HepG2 (cell line): ENCODE results near the gene MAP2K6. TPM values are rescaled to one million over a fixed set of nuclear protein-coding genes. Genes with fewer than 3 reads are reported as not detected.

Experiments used
- ATAC-seq: fragments of 200-7000 bp; cut with Tn5 transposase; 3 replicates; pipeline ENCODE4 v1.9.1; 2020; ENCODE audit warnings: mild to moderate bottlenecking, moderate library complexity
- BruUV-seq: library from RNA; stranded (reverse); fragments of 400-500 nt; replicated peaks from 2 replicates; lab custom pipeline; 2021; lab: Mats Ljungman, UMichigan
- CTCF ChIA-PET: fragments of 300-600 bp; formaldehyde crosslinking; extraction: SDS; loops from one replicate; lab custom pipeline; 2021; ENCODE audit warnings: low total read pairs, inconsistent platforms, low intra/inter-chr PET ratio; lab: Yijun Ruan, JAX
- POLR2A ChIA-PET: fragments of 350-600 bp; sonication (Branson Sonifier 250); formaldehyde crosslinking; loops from one replicate; lab custom pipeline; 2020; ENCODE audit warnings: antibody characterized with exemption, inconsistent platforms; lab: Yijun Ruan, JAX
- DNase-seq: peaks from one replicate; pipeline ENCODE4 v3.0.0-alpha.2; 2015; ENCODE audit warnings: low spot score
- FAIRE-seq: peaks from 3 replicates; lab custom pipeline; 2011; peaks lifted over from hg19 to GRCh38; lab: Jason Lieb, UNC
- H2AFZ ChIP-seq: one replicate; pipeline ENCODE4 v1.6.1; 2011; ENCODE audit warnings: low read length, inconsistent platforms
- H3K27ac ChIP-seq: fragments of 300-600 bp; 3 replicates; pipeline ENCODE4 v1.8.0; 2011; ENCODE audit warnings: mixed run types, mild to moderate bottlenecking, mixed read lengths, low read length, inconsistent platforms; ENCODE audit not compliant: insufficient read depth; ENCODE audit errors: extremely low read length
- H3K27me3 ChIP-seq, 2 experiments: fragments of 200-600 bp in 1 of 2; 2 replicates in 1 of 2; 3 replicates in 1 of 2; pipeline versions ENCODE4 v1.6.0 to v1.8.0; 2011; ENCODE audit warnings: low read length in 2 of 2, mild to moderate bottlenecking in 2 of 2, moderate library complexity in 2 of 2, inconsistent platforms in 1 of 2; ENCODE audit not compliant: insufficient read depth in 2 of 2, control insufficient read depth in 1 of 2
- H3K36me3 ChIP-seq, 2 experiments: fragments of 200-600 bp in 1 of 2; replicated peaks in 1 of 2; 2 replicates in 1 of 2; 3 replicates in 1 of 2; pipeline versions ENCODE4 v1.5.1 to v1.8.0; 2011; ENCODE audit warnings: low read length in 2 of 2, inconsistent platforms in 1 of 2; ENCODE audit not compliant: insufficient read depth in 2 of 2, control insufficient read depth in 1 of 2
- H3K4me1 ChIP-seq: 2 replicates; pipeline ENCODE4 v1.5.1; 2012; ENCODE audit warnings: low read length, inconsistent platforms; ENCODE audit not compliant: insufficient read depth
- H3K4me2 ChIP-seq: 2 replicates; pipeline ENCODE4 v1.6.0; 2011; ENCODE audit warnings: low read depth, low read length, inconsistent platforms
- H3K4me3 ChIP-seq, 3 experiments: fragments of 200-600 bp in 1 of 3; sonication (generic), shearing (Covaris generic) in 1 of 3; replicated peaks in 1 of 3; 2 replicates each; pipeline ENCODE4 v1.5.1; 2011 to 2016; ENCODE audit warnings: low read length in 3 of 3, inconsistent platforms in 2 of 3, low read depth in 2 of 3, mild to moderate bottlenecking in 2 of 3, control low read depth in 1 of 3, mixed read lengths in 1 of 3; ENCODE audit not compliant: insufficient read depth in 1 of 3
- H3K79me2 ChIP-seq: one replicate; pipeline ENCODE4 v1.6.1; 2011; ENCODE audit warnings: low read length, inconsistent platforms; ENCODE audit not compliant: insufficient read depth
- H3K9ac ChIP-seq: 2 replicates; pipeline ENCODE4 v1.6.0; 2011; ENCODE audit warnings: mild to moderate bottlenecking, low read depth, low read length, inconsistent platforms; ENCODE audit not compliant: insufficient read depth
- H3K9me3 ChIP-seq: 2 replicates; pipeline ENCODE4 v1.5.1; 2012; ENCODE audit warnings: mild to moderate bottlenecking, low read length
- H4K20me1 ChIP-seq: 2 replicates; pipeline ENCODE4 v1.6.0; 2011; ENCODE audit warnings: inconsistent platforms, mild to moderate bottlenecking, low read length, moderate library complexity; ENCODE audit not compliant: insufficient read depth
- FOXK2 ChIP-seq: fragments of 450-650 bp; IDR thresholded peaks from 2 replicates; pipeline ENCODE4 v1.6.1; 2016
- JUND ChIP-seq: sonication (generic); formaldehyde crosslinking; IDR thresholded peaks from 2 replicates; pipeline ENCODE4 v1.8.0; 2022; ENCODE audit warnings: mild to moderate bottlenecking, missing genetic modification reagents
- MIER3 ChIP-seq: IDR thresholded peaks from 2 replicates; pipeline ENCODE4 v1.6.1; 2016; ENCODE audit warnings: missing compliant biosample characterization, borderline replicate concordance
- NCOA2 ChIP-seq: sonication (generic); formaldehyde crosslinking; IDR thresholded peaks from 2 replicates; pipeline ENCODE4 v1.8.0; 2022; ENCODE audit warnings: inconsistent platforms
- WIZ ChIP-seq: sonication (generic); formaldehyde crosslinking; IDR thresholded peaks from 2 replicates; pipeline ENCODE4 v1.5.1; 2020; ENCODE audit warnings: mild to moderate bottlenecking, missing genetic modification reagents
- ZNF274 ChIP-seq: sonication (generic); formaldehyde crosslinking; IDR thresholded peaks from 2 replicates; pipeline ENCODE4 v1.5.1; 2020; ENCODE audit warnings: mild to moderate bottlenecking, missing genetic modification reagents
- ZNF296 ChIP-seq: sonication (generic); formaldehyde crosslinking; conservative IDR thresholded peaks from 2 replicates; pipeline ENCODE4 v1.5.0; 2020; ENCODE audit warnings: mild to moderate bottlenecking, missing genetic modification reagents
- ZZZ3 ChIP-seq: sonication (generic); formaldehyde crosslinking; IDR thresholded peaks from 2 replicates; pipeline ENCODE4 v1.4.0; 2020; ENCODE audit warnings: missing genetic modification reagents, mild to moderate bottlenecking, borderline replicate concordance
- WGBS: methylation state at CpG from one replicate; pipeline ENCODE4 v1.1.6; 2017; ENCODE audit warnings: low lambda C conversion rate; 5-methylcytosine and 5-hydroxymethylcytosine counted together
- in situ Hi-C: cut with HindIII; loops from 2 replicates; pipeline ENCODE4 v1.10.0; 2017; ENCODE audit warnings: low pct_unique_long_range_greater_than_20kb; ENCODE audit not compliant: extremely low pct_ligation_motif_present
- intact Hi-C: fragments of 100-400 bp; cut with micrococcal nuclease; formaldehyde crosslinking; loops from one replicate; pipeline ENCODE4 v1.10.0; 2022; ENCODE audit not compliant: unreplicated experiment
- polyA plus RNA-seq, 8 experiments: library from polyadenylated mRNA; depleted of rRNA in 3 of 8; stranded (reverse) in 7 of 8; unstranded in 1 of 8; fragments of >200 nt; fragmentation: Illumina TruSeq in 4 of 8; extraction: Trizol in 4 of 8; gene quantifications; 2 replicates each; pipeline versions ENCODE4 v1.2.1 to v1.2.3, GENCODE V29; 2011 to 2016; ENCODE audit warnings: low read depth in 4 of 8, missing spikeins in 1 of 8, mixed read lengths in 1 of 8; ENCODE audit not compliant: insufficient read depth in 1 of 8
- total RNA-seq, 5 experiments: library from RNA; depleted of rRNA; stranded (reverse); fragments of >200 nt; fragmentation: Illumina TruSeq; extraction: Trizol; gene quantifications; 2 replicates each; pipeline ENCODE4 v1.2.3, GENCODE V29; 2016; ENCODE audit warnings: low read depth in 1 of 5
- TF ChIP-seq, protein P1 (sequence below), 2 experiments: sonication (generic) in 1 of 2; formaldehyde crosslinking in 1 of 2; IDR thresholded peaks; 2 replicates each; pipeline versions ENCODE4 v1.5.1 to v1.6.1; 2011 to 2020; ENCODE audit warnings: borderline replicate concordance in 1 of 2, low read depth in 1 of 2, low read length in 1 of 2, mild to moderate bottlenecking in 1 of 2, missing genetic modification reagents in 1 of 2, moderate library complexity in 1 of 2
- TF ChIP-seq, protein P2 (sequence below): sonication (generic); formaldehyde crosslinking; IDR thresholded peaks from 2 replicates; pipeline ENCODE4 v1.4.0; 2020; ENCODE audit warnings: low read depth, mild to moderate bottlenecking, missing genetic modification reagents
- TF ChIP-seq, protein P3 (sequence below): IDR thresholded peaks from 2 replicates; pipeline ENCODE4 v1.6.1; 2012; ENCODE audit warnings: inconsistent platforms

Gene MAP2K6
- total and polyA plus RNA-seq, 2 of the 13 experiments (the other 11 are each of a cell fraction or from before 2014, with no cell fraction given): 5.1 to 33.6 TPM

DNA sequence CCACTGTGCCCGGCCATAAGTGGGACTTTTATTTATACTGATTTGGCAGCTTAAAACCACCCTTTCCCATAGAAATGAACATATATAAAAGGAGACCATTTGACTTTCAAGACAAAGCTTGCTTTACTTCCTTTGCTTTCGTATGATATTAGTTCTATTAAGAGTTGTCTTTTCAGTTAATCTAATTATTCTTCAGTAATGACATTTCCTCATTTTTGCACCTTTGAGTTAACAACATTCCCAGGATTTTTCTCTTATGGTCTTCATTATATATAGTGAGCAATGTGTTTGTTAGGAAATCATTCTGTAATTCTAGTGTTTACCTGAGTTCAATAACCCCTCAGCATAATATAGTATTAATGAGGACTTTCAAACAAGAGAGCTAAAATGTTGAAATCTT, 173.8 kb downstream of the MAP2K6 start:
- H4K20me1 ChIP-seq: no peaks in the 10 kb centered on the region
- intact Hi-C loops: no loop called here
- no peak for FAIRE-seq
- in situ Hi-C loops: no loop called here
- peaks cover 0 to 6% of the 10 kb centered on the region in 2 experiments; a peak in 1 of 5 replicates for H3K27me3 ChIP-seq
- CTCF ChIA-PET: no interaction called here
- H3K27ac ChIP-seq: no peak overlapping the region
- H2AFZ ChIP-seq: no peak overlapping the region
- DNase-seq: no peak
- H3K9ac ChIP-seq: no peak overlapping the region
- ATAC-seq: no peak
- POLR2A ChIA-PET: no interaction called here
- H3K79me2 ChIP-seq: no peaks in the 10 kb centered on the region
- 24% methylated on average over 2 of the region's 2 CpGs for WGBS
- TF ChIP-seq JUND (CRISPR knock-in tag) (no peak), ZZZ3 (CRISPR knock-in tag) (no peak), ZNF274 (no peak)
- no peak overlapping the region for H3K4me3 ChIP-seq
- H3K4me1 ChIP-seq: no peaks in the 10 kb centered on the region
- H3K4me2 ChIP-seq: no peak overlapping the region
- no peaks in the 10 kb centered on the region for H3K9me3 ChIP-seq
- H3K36me3 ChIP-seq: no peaks in the 10 kb centered on the region
- BruUV-seq: no TSS peak

DNA sequence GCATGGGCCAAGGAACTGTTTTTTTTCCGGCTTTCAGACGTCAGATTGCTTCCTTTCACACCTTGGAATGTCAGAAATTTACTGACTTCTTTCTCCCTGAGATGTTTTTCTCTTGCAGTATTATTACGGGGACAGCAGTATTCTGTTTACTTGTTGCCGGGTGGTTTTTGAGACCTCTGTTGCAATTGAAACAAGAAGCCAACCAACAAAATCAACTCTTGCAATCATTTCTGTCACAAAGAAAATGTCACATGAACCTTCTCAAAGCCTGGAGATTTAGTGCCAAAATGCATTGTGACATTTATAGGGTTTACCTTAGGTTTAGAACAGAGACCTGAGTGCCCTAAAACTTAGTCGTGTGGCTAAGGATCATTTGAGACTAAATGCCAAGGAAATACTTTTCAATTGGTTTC, 174.3 kb downstream of the MAP2K6 start:
- POLR2A ChIA-PET: no interaction called here
- FAIRE-seq (no peak), ATAC-seq (no peak), DNase-seq (no peak)
- intact Hi-C loops (no loop called here), in situ Hi-C loops (no loop called here)
- no peaks in the 10 kb centered on the region for H3K36me3 ChIP-seq
- H3K79me2 ChIP-seq: no peaks in the 10 kb centered on the region
- 2% methylated on average over 5 of the region's 5 CpGs for WGBS
- no peak overlapping the region for H3K27ac ChIP-seq
- no peaks in the 10 kb centered on the region for H4K20me1 ChIP-seq
- TF ChIP-seq MIER3 (CRISPR knock-in tag) (no peak), NCOA2 (CRISPR knock-in tag) (no peak), ZNF296 (no peak), WIZ (CRISPR knock-in tag) (no peak), FOXK2 (no peak)
- TF ChIP-seq, protein P1, sequence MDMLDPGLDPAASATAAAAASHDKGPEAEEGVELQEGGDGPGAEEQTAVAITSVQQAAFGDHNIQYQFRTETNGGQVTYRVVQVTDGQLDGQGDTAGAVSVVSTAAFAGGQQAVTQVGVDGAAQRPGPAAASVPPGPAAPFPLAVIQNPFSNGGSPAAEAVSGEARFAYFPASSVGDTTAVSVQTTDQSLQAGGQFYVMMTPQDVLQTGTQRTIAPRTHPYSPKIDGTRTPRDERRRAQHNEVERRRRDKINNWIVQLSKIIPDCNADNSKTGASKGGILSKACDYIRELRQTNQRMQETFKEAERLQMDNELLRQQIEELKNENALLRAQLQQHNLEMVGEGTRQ (IDR thresholded peaks at IDR 0.05; ENCODE audit: low read depth, low read length): no peak
- TF ChIP-seq, protein P1 (CRISPR knock-in tag; IDR thresholded peaks at IDR 0.05; ENCODE audit: borderline replicate concordance): no peak
- TF ChIP-seq, protein P2, sequence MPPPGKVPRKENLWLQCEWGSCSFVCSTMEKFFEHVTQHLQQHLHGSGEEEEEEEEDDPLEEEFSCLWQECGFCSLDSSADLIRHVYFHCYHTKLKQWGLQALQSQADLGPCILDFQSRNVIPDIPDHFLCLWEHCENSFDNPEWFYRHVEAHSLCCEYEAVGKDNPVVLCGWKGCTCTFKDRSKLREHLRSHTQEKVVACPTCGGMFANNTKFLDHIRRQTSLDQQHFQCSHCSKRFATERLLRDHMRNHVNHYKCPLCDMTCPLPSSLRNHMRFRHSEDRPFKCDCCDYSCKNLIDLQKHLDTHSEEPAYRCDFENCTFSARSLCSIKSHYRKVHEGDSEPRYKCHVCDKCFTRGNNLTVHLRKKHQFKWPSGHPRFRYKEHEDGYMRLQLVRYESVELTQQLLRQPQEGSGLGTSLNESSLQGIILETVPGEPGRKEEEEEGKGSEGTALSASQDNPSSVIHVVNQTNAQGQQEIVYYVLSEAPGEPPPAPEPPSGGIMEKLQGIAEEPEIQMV (CRISPR knock-in tag): no peak
- TF ChIP-seq, protein P3, sequence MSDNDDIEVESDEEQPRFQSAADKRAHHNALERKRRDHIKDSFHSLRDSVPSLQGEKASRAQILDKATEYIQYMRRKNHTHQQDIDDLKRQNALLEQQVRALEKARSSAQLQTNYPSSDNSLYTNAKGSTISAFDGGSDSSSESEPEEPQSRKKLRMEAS: no peak
- H3K27me3 ChIP-seq: peaks cover 0 to 6% of the 10 kb centered on the region in 2 experiments; a peak in 1 of 5 replicates
- H3K9ac ChIP-seq: no peak overlapping the region
- no peaks in the 10 kb centered on the region for H3K9me3 ChIP-seq
- no TSS peak for BruUV-seq
- H3K4me1 ChIP-seq: no peaks in the 10 kb centered on the region
- no peak overlapping the region for H3K4me3 ChIP-seq
- no peak overlapping the region for H2AFZ ChIP-seq
- CTCF ChIA-PET: no interaction called here
- H3K4me2 ChIP-seq: no peak overlapping the region
